ENCODE measurements around the gene SSBP4. TPM values are rescaled to one million over a fixed set of nuclear protein-coding genes. Genes with fewer than 3 reads are reported as not detected.

Gene SSBP4
- total and polyA plus RNA-seq, 2 of the 4 experiments (the other 2 are of a cell fraction), result 14.9 to 39.7 TPM

DNA sequence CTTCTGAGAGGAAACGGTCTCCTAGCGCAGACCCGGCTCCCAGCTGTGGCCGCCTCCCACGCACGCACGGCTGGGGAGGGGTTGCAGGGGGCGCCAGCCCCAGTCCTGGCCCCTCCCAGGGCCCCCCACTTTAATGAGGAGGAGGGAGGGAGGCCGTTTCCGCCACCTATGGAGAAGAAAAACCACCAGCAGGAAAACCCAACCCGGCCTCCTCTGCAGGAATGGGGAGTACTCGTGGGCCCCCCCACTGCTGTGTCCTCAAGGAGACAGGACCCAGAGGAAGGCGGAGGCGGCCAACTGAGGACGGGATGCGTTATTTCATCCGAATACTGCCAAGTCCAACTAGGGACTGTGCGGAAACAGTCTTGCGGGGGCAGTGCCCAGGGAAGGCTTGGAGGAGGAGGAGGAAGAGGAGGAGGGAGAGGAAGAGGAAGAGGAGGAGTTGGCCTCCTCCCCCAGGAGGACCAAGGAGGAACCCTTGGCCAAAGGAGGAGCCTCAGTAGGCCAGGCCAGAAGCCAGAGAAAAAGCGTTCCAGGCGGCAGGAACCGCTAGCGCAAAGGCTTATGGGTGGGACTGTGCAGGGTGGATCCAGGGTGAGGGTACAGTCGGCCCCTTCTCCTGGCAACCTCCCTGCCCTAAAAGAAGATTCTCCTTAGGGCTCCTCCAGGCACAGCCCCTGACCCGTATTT is 3.9 kb upstream of the SSBP4 start:
- ChIA-PET POLR2A (ENCODE audit: unreplicated experiment) (no interaction called here), CTCF (interaction anchor here (1.3 to 1.5 kb wide), 2 partner anchors 36 to 136 kb away, joined by 3 to 5 read pairs; no protein-coding TSS in a partner anchor)
- no peaks in the 10 kb centered on the region for H3K9me3 ChIP-seq (ENCODE audit: control insufficient read depth, insufficient read depth, low read length)
- H2AK9ac ChIP-seq (replicated peaks; ENCODE audit: low read depth, low read length, poor library complexity), result peak overlapping the region; percentile 96
- H2BK15ac ChIP-seq (ENCODE audit: low read depth, low read length), result peak overlapping the region; percentile 81; the same call in 1 of the 3 replicates
- peak overlapping the region; percentile 27 for H3K4me2 ChIP-seq (ENCODE audit: low read depth, low read length)
- H2BK5ac ChIP-seq (ENCODE audit: low read depth, low read length, poor library complexity, severe bottlenecking), result peak overlapping the region; percentile 44
- dilution Hi-C loops (cut with HindIII; ENCODE audit: low sequenced_read_pairs, unreplicated experiment) (no loop called here), in situ Hi-C loops (cut with MboI; ENCODE audit: low sequenced_read_pairs) (loop anchor here (10.0 kb wide), 2 partner anchors 221 to 301 kb away; partner anchors contain the start of gene MPV17L2), intact Hi-C loops (cut with micrococcal nuclease) (loop anchor here (5.0 to 10.0 kb wide), 2 partner anchors 138 to 211 kb away; partner anchors contain the start of gene RAB3A)
- H3K4me3 ChIP-seq (ENCODE audit: insufficient read depth, low read depth, low read length), result peak overlapping the region; percentile 19
- no peaks in the 10 kb centered on the region for H3K27me3 ChIP-seq (ENCODE audit: control insufficient read depth, insufficient read depth, low read length)
- ATAC-seq (ENCODE audit: low read depth) (peak; percentile 2), DNase-seq (peak; percentile 66)
- no CpG with 5 or more reads among the region's 25 CpGs for WGBS, 2 experiments (ENCODE audit: extremely low coverage in 2 of 2, insufficient read length in 1 of 2)
- H3K56ac ChIP-seq (ENCODE audit: extremely low read depth, insufficient read depth, low read length), result peak overlapping the region; percentile 48
- H3K4ac ChIP-seq (ENCODE audit: low read depth, low read length), result peak overlapping the region; percentile 97
- H3K23ac ChIP-seq (ENCODE audit: low read depth, low read length), result peak overlapping the region; percentile 86
- peak overlapping the region; percentile 89 for H4K91ac ChIP-seq (ENCODE audit: insufficient read depth, low read depth, low read length)
- peak overlapping the region; percentile 98 for H2AFZ ChIP-seq (replicated peaks; ENCODE audit: low read length, poor library complexity)
- H3K9ac ChIP-seq (ENCODE audit: low read depth, low read length), result peak overlapping the region; percentile 50
- H4K20me1 ChIP-seq (ENCODE audit: insufficient read depth, low read length), result peaks cover 4% of the 10 kb centered on the region; the same call in 1 of the 2 replicates
- peak overlapping the region; percentile 78 for H3K27ac ChIP-seq (ENCODE audit: insufficient read depth, low read length)
- H3K4me1 ChIP-seq (ENCODE audit: control insufficient read depth, insufficient read depth, low read length), result peaks cover 34% of the 10 kb centered on the region
- peak overlapping the region; percentile 94 for H2AK5ac ChIP-seq (ENCODE audit: low read depth, low read length)
- H3K14ac ChIP-seq (replicated peaks; ENCODE audit: low read depth, low read length), result peak overlapping the region; percentile 88
- H2BK20ac ChIP-seq (ENCODE audit: low read depth, low read length), result peak overlapping the region; percentile 22; the same call in 1 of the 2 replicates
- H3K18ac ChIP-seq (ENCODE audit: low read depth, low read length), result peak overlapping the region; percentile 22
- TF ChIP-seq FOS (IDR thresholded peaks at IDR 0.05; ENCODE audit: low read depth, low read length) (no peak), MAZ (IDR thresholded peaks at IDR 0.05; ENCODE audit: borderline replicate concordance, low read depth, low read length) (no peak), NFE2L2 (IDR thresholded peaks at IDR 0.05; ENCODE audit: low read depth, low read length) (no peak), RFX5 (IDR thresholded peaks at IDR 0.05; ENCODE audit: low read depth, low read length) (no peak), MAFK (IDR thresholded peaks at IDR 0.05; ENCODE audit: low read depth, low read length) (no peak), RCOR1 (IDR thresholded peaks at IDR 0.05; ENCODE audit: insufficient replicate concordance, low read length) (no peak)
- H3K36me3 ChIP-seq (ENCODE audit: control insufficient read depth, insufficient read depth, low read length), result no peaks in the 10 kb centered on the region
- peaks cover 0 to 20% of the 10 kb centered on the region in 2 experiments; a peak in 2 of 4 replicates for H3K79me1 ChIP-seq (ENCODE audit: low read depth in 1 of 2, low read length in 2 of 2)
- H2BK120ac ChIP-seq (ENCODE audit: low read depth, low read length), result peak overlapping the region; percentile 83
- H4K8ac ChIP-seq (ENCODE audit: low read depth in 2 of 2, low read length in 2 of 2), result peak overlapping the region; percentile 88 to 96
- H4K5ac ChIP-seq (ENCODE audit: low read depth, low read length), result peak overlapping the region; percentile 62
- no TSS peak for BruUV-seq (replicated peaks)
- peaks cover 16% of the 10 kb centered on the region; the same call in 1 of the 2 replicates for H3K9me1 ChIP-seq (ENCODE audit: insufficient read depth, low read length)
